RWPE1 (cell line): ENCODE measurements around the gene RNF19B.
"Not testable (repeated sequence)": the region's sequence is repeated elsewhere in the genome, so short reads cannot be mapped to it uniquely, and the experiment has no call there.

Experiments
- CTCF ChIA-PET: fragments of 350-600 bp; sonication (Branson Sonifier 250); formaldehyde crosslinking; extraction: SDS; loops from one replicate; lab custom pipeline; 2021; lab: Yijun Ruan, JAX
- POLR2A ChIA-PET: fragments of 400-600 bp; formaldehyde crosslinking; extraction: SDS; loops from one replicate; lab custom pipeline; 2020; ENCODE audit warnings: antibody characterized with exemption; ENCODE audit not compliant: low non-redundant PET; lab: Yijun Ruan, JAX
- DNase-seq: peaks from one replicate; pipeline ENCODE4 v3.0.0; 2012; ENCODE audit warnings: low spot score
- H3K27ac ChIP-seq: fragments of 450-650 bp; 2 replicates; pipeline ENCODE4 v1.5.1; 2017
- CTCF ChIP-seq: fragments of 450-650 bp; conservative IDR thresholded peaks from 2 replicates; pipeline ENCODE4 v1.5.1; 2017; ENCODE audit warnings: low read depth, mild to moderate bottlenecking

RNF19B gene

GRCh38 chr1:32981003-32981901 is 16.6 kb upstream of the RNF19B start:
- no peak for TF ChIP-seq CTCF
- H3K27ac ChIP-seq, result peak overlapping the region; percentile 88
- CTCF ChIA-PET, result no interaction called here
- DNase-seq, result peak; percentile 80
- POLR2A ChIA-PET, result interaction anchor here (1.0 kb wide), 1 partner anchor 26 kb away, joined by 3 read pairs; no protein-coding TSS in a partner anchor

GRCh38 chr1:32980080-32980479 is 15.5 kb upstream of the RNF19B start:
- POLR2A ChIA-PET, result interaction anchor here (1.0 kb wide), 1 partner anchor 27 kb away, joined by 3 read pairs; no protein-coding TSS in a partner anchor
- H3K27ac ChIP-seq, result peak overlapping the region; percentile 88
- no peak for DNase-seq
- CTCF ChIA-PET, result no interaction called here
- TF ChIP-seq CTCF, result no peak

- POLR2A ChIA-PET, result no interaction called here
- no peak overlapping the region for H3K27ac ChIP-seq
Measured at GRCh38 chr1:32978854-32979253, 14.2 kb upstream of the RNF19B start.

GRCh38 chr1:32977546-32978087 is 13.0 kb upstream of the RNF19B start:
- POLR2A ChIA-PET, result no interaction called here
- CTCF ChIA-PET, result no interaction called here
- peak overlapping the region; percentile 14; the same call in 1 of the 2 replicates for H3K27ac ChIP-seq
- TF ChIP-seq CTCF, result no peak
- DNase-seq, result no peak

More at GRCh38 chr1:32978854-32979253, 14.2 kb upstream of the RNF19B start:
- TF ChIP-seq CTCF, result no peak
- CTCF ChIA-PET, result no interaction called here
- no peak for DNase-seq

GRCh38 chr1:32975055-32975454 is 10.4 kb upstream of the RNF19B start:
- POLR2A ChIA-PET, CTCF ChIA-PET, H3K27ac ChIP-seq, DNase-seq: not testable (repeated sequence)

GRCh38 chr1:32973458-32973857 is 8.8 kb upstream of the RNF19B start:
- POLR2A ChIA-PET, result not testable (repeated sequence)

GRCh38 chr1:32972814-32973428 is 8.3 kb upstream of the RNF19B start:
- POLR2A ChIA-PET, result no interaction called here
- no peak for DNase-seq
- peak overlapping the region; percentile 51 for H3K27ac ChIP-seq
- TF ChIP-seq CTCF, result no peak
- CTCF ChIA-PET, result interaction anchor here (0.6 kb wide), 1 partner anchor 41 kb away, joined by 3 read pairs; no protein-coding TSS in a partner anchor

More at GRCh38 chr1:32973458-32973857, 8.8 kb upstream of the RNF19B start:
- CTCF ChIA-PET, DNase-seq: not testable (repeated sequence)
- H3K27ac ChIP-seq, result peak overlapping the region; percentile 51
